Activated CD4-positive, alpha-beta memory T cell treated with anti-CD3 and anti-CD28 coated beads for 36 hours (primary cell): Measurements from ENCODE around the gene NTNG1. TPM values are rescaled to one million over a fixed set of nuclear protein-coding genes. Genes with fewer than 3 reads are reported as not detected.

Experiments
- CTCF ChIA-PET: fragments of 350-600 bp; sonication (Branson Sonifier 250); formaldehyde crosslinking; loops from one replicate; lab custom pipeline; 2021; ENCODE audit warnings: antibody characterized with exemption, inconsistent platforms; lab: Charles Lee
- POLR2A ChIA-PET: fragments of 350-600 bp; sonication (Branson Sonifier 250); formaldehyde crosslinking; loops from one replicate; lab custom pipeline; 2021; ENCODE audit warnings: antibody characterized with exemption; lab: Charles Lee
- DNase-seq: peaks from one replicate; pipeline ENCODE4 v3.0.0-alpha.2; 2020
- H3K27ac Mint-ChIP-seq: one replicate; pipeline ENCODE4 v1.8.0; 2021; ENCODE audit warnings: mixed read lengths
- H3K27me3 Mint-ChIP-seq: one replicate; pipeline ENCODE4 v1.8.0; 2021; ENCODE audit warnings: mixed read lengths
- H3K36me3 Mint-ChIP-seq: one replicate; pipeline ENCODE4 v1.8.0; 2021; ENCODE audit warnings: mixed read lengths
- H3K4me1 Mint-ChIP-seq: one replicate; pipeline ENCODE4 v1.8.0; 2021; ENCODE audit warnings: low read depth, mixed read lengths
- H3K4me3 Mint-ChIP-seq: one replicate; pipeline ENCODE4 v1.8.0; 2021; ENCODE audit warnings: mild to moderate bottlenecking, mixed read lengths
- H3K9me3 Mint-ChIP-seq: one replicate; pipeline ENCODE4 v1.8.0; 2021; ENCODE audit warnings: mixed read lengths
- intact Hi-C: fragments of 100-400 bp; cut with micrococcal nuclease; formaldehyde crosslinking; loops from one replicate; pipeline ENCODE4 v1.15.1; 2023
- total RNA-seq, 2 experiments: library from RNA; stranded (reverse); gene quantifications; one replicate each; pipeline ENCODE4 v1.2.3, GENCODE V29; 2021

NTNG1 gene
- total RNA-seq, 2 experiments from 2014 or later: not detected

GRCh38 chr1:107251839-107252238 is 111.0 kb downstream of the NTNG1 start:
- H3K27ac Mint-ChIP-seq: no peak overlapping the region

GRCh38 chr1:107252271-107252670 is 111.4 kb downstream of the NTNG1 start:
- Mint-ChIP-seq H3K4me3 (no peak overlapping the region), H3K27me3 (no peaks in the 10 kb centered on the region), H3K4me1 (no peaks in the 10 kb centered on the region), H3K27ac (no peak overlapping the region), H3K9me3 (no peaks in the 10 kb centered on the region), H3K36me3 (no peaks in the 10 kb centered on the region)
- CTCF ChIA-PET: no interaction called here
- DNase-seq: no peak
- intact Hi-C loops: no loop called here
- POLR2A ChIA-PET: no interaction called here

More at GRCh38 chr1:107251839-107252238, 111.0 kb downstream of the NTNG1 start:
- intact Hi-C loops: no loop called here
- no peaks in the 10 kb centered on the region for H3K27me3 Mint-ChIP-seq
- no peak overlapping the region for H3K4me3 Mint-ChIP-seq
- H3K4me1 Mint-ChIP-seq: no peaks in the 10 kb centered on the region
- no peaks in the 10 kb centered on the region for H3K36me3 Mint-ChIP-seq
- POLR2A ChIA-PET: no interaction called here
- H3K9me3 Mint-ChIP-seq: no peaks in the 10 kb centered on the region
- CTCF ChIA-PET: no interaction called here
- no peak for DNase-seq

DNA sequence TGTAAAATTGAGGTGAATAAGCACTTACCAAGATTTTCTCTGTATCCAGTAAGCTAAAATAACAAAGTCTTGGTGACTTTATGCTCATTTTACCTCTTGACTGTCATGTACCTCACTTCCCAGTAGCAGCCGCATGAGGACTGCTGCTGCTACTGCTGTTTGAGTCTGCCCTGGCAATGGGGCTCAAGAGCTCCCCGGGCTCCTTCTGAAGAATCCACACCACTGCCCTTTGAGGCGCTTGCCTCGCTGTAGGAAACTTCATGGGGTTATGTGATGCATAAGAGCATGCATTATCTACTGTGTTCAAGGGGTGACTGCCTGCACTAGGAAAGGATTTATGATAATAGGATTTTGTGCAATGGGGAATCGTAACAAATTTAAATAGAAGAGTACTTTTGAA is 113.5 kb downstream of the NTNG1 start:
- Mint-ChIP-seq H3K27me3 (no peaks in the 10 kb centered on the region), H3K4me3 (no peak overlapping the region), H3K9me3 (no peaks in the 10 kb centered on the region), H3K4me1 (no peaks in the 10 kb centered on the region), H3K27ac (no peak overlapping the region), H3K36me3 (no peaks in the 10 kb centered on the region)
- ChIA-PET CTCF (no interaction called here), POLR2A (no interaction called here)
- intact Hi-C loops: no loop called here
- DNase-seq: no peak

- Mint-ChIP-seq H3K4me1 (no peaks in the 10 kb centered on the region), H3K36me3 (no peaks in the 10 kb centered on the region), H3K27ac (no peak overlapping the region), H3K9me3 (no peaks in the 10 kb centered on the region), H3K27me3 (no peaks in the 10 kb centered on the region), H3K4me3 (no peak overlapping the region)
- ChIA-PET POLR2A (no interaction called here), CTCF (no interaction called here)
- intact Hi-C loops: no loop called here
- DNase-seq: no peak
These were observed 114.6 kb downstream of the NTNG1 start for GRCh38 chr1:107255469-107255868.

DNA sequence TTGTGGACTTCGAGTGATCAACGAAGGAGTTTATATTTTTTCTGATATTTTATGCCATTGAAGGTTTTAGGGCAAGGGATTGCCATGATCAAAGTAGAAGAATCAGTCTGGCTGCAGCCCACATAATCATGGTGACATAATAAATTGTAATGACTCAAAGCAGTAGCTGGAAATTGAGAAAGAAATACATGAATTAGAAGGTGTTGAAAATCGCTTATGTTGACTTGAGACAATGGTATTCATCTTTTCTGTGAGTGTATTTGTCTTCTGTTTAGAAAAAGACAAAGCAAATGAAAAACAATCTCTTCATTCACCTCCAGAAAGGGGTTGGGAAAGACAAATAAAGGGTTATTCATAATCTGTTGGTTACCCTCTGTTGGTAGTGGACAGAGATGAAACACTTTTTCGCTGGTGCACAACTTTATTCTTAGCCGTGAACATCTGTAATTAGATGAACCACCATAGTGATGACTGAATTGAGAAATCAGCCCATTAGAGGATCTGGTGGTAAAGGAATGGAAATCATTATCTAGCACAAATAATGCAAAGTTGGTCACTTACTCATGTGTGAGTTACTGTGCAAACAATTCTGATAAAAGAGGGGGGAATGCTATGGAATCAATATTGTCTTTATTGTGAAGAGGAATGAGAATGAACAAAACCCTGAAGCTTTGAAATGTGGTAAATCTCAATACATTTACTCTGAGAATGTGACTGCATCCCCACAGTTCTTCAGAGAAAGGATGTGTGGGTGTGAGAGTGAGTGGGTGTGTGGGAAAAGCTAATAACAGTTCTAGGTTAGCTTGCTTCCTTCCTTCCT is 121.8 kb downstream of the NTNG1 start:
- ChIA-PET POLR2A (no interaction called here), CTCF (no interaction called here)
- no peaks in the 10 kb centered on the region for H3K27me3 Mint-ChIP-seq
- no peaks in the 10 kb centered on the region for H3K4me1 Mint-ChIP-seq
- DNase-seq: no peak
- no peaks in the 10 kb centered on the region for H3K36me3 Mint-ChIP-seq
- no peaks in the 10 kb centered on the region for H3K9me3 Mint-ChIP-seq
- intact Hi-C loops: no loop called here
- no peak overlapping the region for H3K27ac Mint-ChIP-seq
- no peak overlapping the region for H3K4me3 Mint-ChIP-seq

- H3K27ac Mint-ChIP-seq: no peak overlapping the region
- no peak for DNase-seq
- no peaks in the 10 kb centered on the region for H3K9me3 Mint-ChIP-seq
- no peaks in the 10 kb centered on the region for H3K4me1 Mint-ChIP-seq
- H3K27me3 Mint-ChIP-seq: no peaks in the 10 kb centered on the region
- no peak overlapping the region for H3K4me3 Mint-ChIP-seq
- ChIA-PET CTCF (no interaction called here), POLR2A (no interaction called here)
- intact Hi-C loops: no loop called here
- no peaks in the 10 kb centered on the region for H3K36me3 Mint-ChIP-seq
These were observed 122.6 kb downstream of the NTNG1 start for GRCh38 chr1:107263291-107263915.

GRCh38 chr1:107264007-107264406 is 123.2 kb downstream of the NTNG1 start:
- ChIA-PET POLR2A (no interaction called here), CTCF (no interaction called here)
- Mint-ChIP-seq H3K27ac (no peak overlapping the region), H3K4me1 (no peaks in the 10 kb centered on the region), H3K9me3 (no peaks in the 10 kb centered on the region), H3K4me3 (no peak overlapping the region), H3K36me3 (no peaks in the 10 kb centered on the region), H3K27me3 (no peaks in the 10 kb centered on the region)
- no peak for DNase-seq
- intact Hi-C loops: no loop called here

- H3K4me1 Mint-ChIP-seq: no peaks in the 10 kb centered on the region
These were observed 123.7 kb downstream of the NTNG1 start for GRCh38 chr1:107264561-107264960.

DNA sequence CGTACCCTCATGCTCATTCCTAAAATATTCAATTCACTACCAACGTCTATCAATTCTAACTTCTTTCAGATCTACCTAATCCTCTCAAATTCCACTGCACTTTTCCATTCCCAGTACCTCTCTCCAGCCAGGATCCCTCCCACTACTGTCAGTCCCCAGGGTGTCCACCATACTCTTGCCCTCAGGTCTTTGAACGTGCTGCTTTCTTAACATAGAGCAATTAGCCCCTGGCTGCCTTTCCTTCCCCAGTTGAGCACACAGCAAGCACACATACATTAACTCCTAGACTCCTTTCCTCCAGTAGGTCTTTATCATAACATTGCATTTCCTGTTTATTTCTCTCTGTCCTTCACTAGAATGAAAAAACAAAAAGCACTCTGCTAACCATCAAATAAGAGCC is 126.7 kb downstream of the NTNG1 start:
- DNase-seq: no peak
- H3K27me3 Mint-ChIP-seq: no peaks in the 10 kb centered on the region
- ChIA-PET POLR2A (no interaction called here), CTCF (no interaction called here)
- no peak overlapping the region for H3K4me3 Mint-ChIP-seq
- no peaks in the 10 kb centered on the region for H3K4me1 Mint-ChIP-seq
- no peak overlapping the region for H3K27ac Mint-ChIP-seq
- no peaks in the 10 kb centered on the region for H3K36me3 Mint-ChIP-seq
- H3K9me3 Mint-ChIP-seq: no peaks in the 10 kb centered on the region
- intact Hi-C loops: no loop called here

More at GRCh38 chr1:107264561-107264960, 123.7 kb downstream of the NTNG1 start:
- no peak overlapping the region for H3K27ac Mint-ChIP-seq
- CTCF ChIA-PET: no interaction called here
- H3K9me3 Mint-ChIP-seq: no peaks in the 10 kb centered on the region
- POLR2A ChIA-PET: no interaction called here
- H3K27me3 Mint-ChIP-seq: no peaks in the 10 kb centered on the region
- no peak overlapping the region for H3K4me3 Mint-ChIP-seq
- no peak for DNase-seq
- intact Hi-C loops: no loop called here
- H3K36me3 Mint-ChIP-seq: no peaks in the 10 kb centered on the region

GRCh38 chr1:107272321-107272720 is 131.5 kb downstream of the NTNG1 start:
- no peaks in the 10 kb centered on the region for H3K36me3 Mint-ChIP-seq
- H3K4me1 Mint-ChIP-seq: peaks cover 4% of the 10 kb centered on the region
- DNase-seq: no peak
- ChIA-PET CTCF (interaction anchor here (0.6 kb wide), 1 partner anchor 39 kb away, joined by 3 read pairs; no protein-coding TSS in a partner anchor), POLR2A (no interaction called here)
- H3K27me3 Mint-ChIP-seq: no peaks in the 10 kb centered on the region
- H3K27ac Mint-ChIP-seq: no peak overlapping the region
- no peaks in the 10 kb centered on the region for H3K9me3 Mint-ChIP-seq
- intact Hi-C loops: no loop called here
- H3K4me3 Mint-ChIP-seq: no peak overlapping the region

GRCh38 chr1:107273515-107273914 is 132.7 kb downstream of the NTNG1 start:
- Mint-ChIP-seq H3K9me3 (no peaks in the 10 kb centered on the region), H3K36me3 (no peaks in the 10 kb centered on the region), H3K4me1 (peaks cover 4% of the 10 kb centered on the region), H3K4me3 (no peak overlapping the region), H3K27me3 (no peaks in the 10 kb centered on the region), H3K27ac (no peak overlapping the region)
- ChIA-PET CTCF (no interaction called here), POLR2A (no interaction called here)
- no peak for DNase-seq
- intact Hi-C loops: no loop called here

- no peaks in the 10 kb centered on the region for H3K36me3 Mint-ChIP-seq
- POLR2A ChIA-PET: no interaction called here
- CTCF ChIA-PET: no interaction called here
- no peaks in the 10 kb centered on the region for H3K9me3 Mint-ChIP-seq
- no peaks in the 10 kb centered on the region for H3K27me3 Mint-ChIP-seq
- H3K27ac Mint-ChIP-seq: no peak overlapping the region
- peaks cover 4% of the 10 kb centered on the region for H3K4me1 Mint-ChIP-seq
- DNase-seq: no peak
- intact Hi-C loops: no loop called here
- H3K4me3 Mint-ChIP-seq: no peak overlapping the region
These were observed 133.4 kb downstream of the NTNG1 start for GRCh38 chr1:107274227-107274626.

DNA sequence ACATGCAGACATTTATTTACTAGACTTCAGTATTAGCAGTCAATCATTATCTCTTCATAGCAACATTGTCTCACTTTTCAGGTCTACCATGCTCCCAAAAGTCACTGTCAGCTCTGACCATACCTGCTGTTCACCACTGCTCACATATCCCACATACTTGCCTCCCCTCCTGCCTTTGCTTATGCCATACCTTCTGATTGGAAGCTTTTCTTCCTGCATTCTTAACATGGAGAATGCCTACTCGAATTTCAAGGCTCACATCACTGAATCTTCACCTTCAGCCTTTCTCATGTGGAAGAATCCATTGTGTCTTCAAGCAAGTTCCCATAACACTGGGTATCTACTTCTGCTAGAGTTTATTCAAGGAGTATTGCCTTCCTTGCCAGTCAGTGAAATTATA is 135.4 kb downstream of the NTNG1 start:
- no peak for DNase-seq
- no peaks in the 10 kb centered on the region for H3K27me3 Mint-ChIP-seq
- peaks cover 4% of the 10 kb centered on the region for H3K4me1 Mint-ChIP-seq
- no peaks in the 10 kb centered on the region for H3K36me3 Mint-ChIP-seq
- no peak overlapping the region for H3K4me3 Mint-ChIP-seq
- POLR2A ChIA-PET: no interaction called here
- intact Hi-C loops: no loop called here
- CTCF ChIA-PET: no interaction called here
- H3K9me3 Mint-ChIP-seq: no peaks in the 10 kb centered on the region
- no peak overlapping the region for H3K27ac Mint-ChIP-seq
